ENCODE data around the gene RUNX2. TPM values are rescaled to one million over a fixed set of nuclear protein-coding genes. Genes with fewer than 3 reads are reported as not detected.

RUNX2 gene
- total RNA-seq, 3 donors from 2014 or later = 2.7 to 7.3 (median 7.2) TPM

GRCh38 chr6:45527210-45527609 is 199.1 kb downstream of the RUNX2 start:
- H3K9me3 ChIP-seq = no peaks in the 10 kb centered on the region
- no peak overlapping the region for H3K4me3 ChIP-seq
- DNase-seq (ENCODE audit: low spot score in 2 of 2) = no peak
- no peaks in the 10 kb centered on the region for H3K4me1 ChIP-seq
- TF ChIP-seq CTCF (IDR thresholded peaks at IDR 0.05) (no peak), POLR2A (IDR thresholded peaks at IDR 0.05) (no peak), POLR2AphosphoS5 (IDR thresholded peaks at IDR 0.05) (no peak)
- no peaks in the 10 kb centered on the region for H3K27me3 ChIP-seq
- H3K36me3 ChIP-seq = no peaks in the 10 kb centered on the region
- intact Hi-C loops (cut with DNase I; ENCODE audit: low total_unique reads) = no loop called here
- H3K27ac ChIP-seq = no peak overlapping the region

GRCh38 chr6:45531999-45532595 is 204.0 kb downstream of the RUNX2 start:
- no peaks in the 10 kb centered on the region for H3K36me3 ChIP-seq
- H3K27ac ChIP-seq = peak overlapping the region; percentile 50 to 68
- peak overlapping the region in 1 of 3 donors; percentile 57 for H3K4me3 ChIP-seq
- TF ChIP-seq CTCF (IDR thresholded peaks at IDR 0.05) (no peak), POLR2AphosphoS5 (IDR thresholded peaks at IDR 0.05) (no peak), POLR2A (IDR thresholded peaks at IDR 0.05) (no peak)
- DNase-seq (ENCODE audit: low spot score in 2 of 2) = no peak
- H3K27me3 ChIP-seq = no peaks in the 10 kb centered on the region
- no peaks in the 10 kb centered on the region for H3K4me1 ChIP-seq
- intact Hi-C loops (cut with DNase I; ENCODE audit: low total_unique reads) = no loop called here
- no peaks in the 10 kb centered on the region for H3K9me3 ChIP-seq

DNA sequence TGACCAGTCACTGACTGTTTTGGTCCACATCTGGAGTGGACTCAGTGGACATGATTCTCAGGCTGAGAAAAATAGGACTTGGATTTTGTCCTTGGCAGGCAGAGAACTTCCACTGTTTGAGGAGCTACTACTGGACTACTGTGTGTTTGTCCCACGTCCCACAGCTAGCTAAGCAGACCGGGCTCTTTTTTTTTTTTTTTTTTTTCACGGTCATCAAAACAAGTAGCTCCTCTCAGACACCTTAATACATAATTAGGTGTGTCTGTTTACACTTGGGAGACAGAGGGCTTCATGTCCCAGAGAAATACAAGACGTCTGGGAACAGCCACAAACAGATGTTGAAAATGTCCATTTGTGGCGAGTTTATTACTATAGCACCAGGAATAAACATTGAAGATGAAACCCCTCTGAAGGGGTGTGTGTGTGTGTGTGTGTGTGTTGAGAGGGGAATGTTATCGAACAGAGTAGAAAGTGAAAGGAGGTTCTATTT is 204.6 kb downstream of the RUNX2 start:
- intact Hi-C loops (cut with DNase I; ENCODE audit: low total_unique reads) = no loop called here
- Histone ChIP-seq H3K9me3 (no peaks in the 10 kb centered on the region), H3K36me3 (no peaks in the 10 kb centered on the region), H3K4me1 (no peaks in the 10 kb centered on the region), H3K27me3 (no peaks in the 10 kb centered on the region), H3K27ac (peak overlapping the region; percentile 50 to 68), H3K4me3 (peak overlapping the region; percentile 22 to 57 (median 35))
- DNase-seq (ENCODE audit: low spot score in 2 of 2) = no peak
- TF ChIP-seq POLR2AphosphoS5 (IDR thresholded peaks at IDR 0.05) (no peak), POLR2A (IDR thresholded peaks at IDR 0.05) (no peak), CTCF (IDR thresholded peaks at IDR 0.05) (no peak)

- H3K36me3 ChIP-seq = no peaks in the 10 kb centered on the region
- H3K4me1 ChIP-seq = no peaks in the 10 kb centered on the region
- H3K9me3 ChIP-seq = no peaks in the 10 kb centered on the region
- intact Hi-C loops (cut with DNase I; ENCODE audit: low total_unique reads) = no loop called here
- H3K27ac ChIP-seq = peak overlapping the region; percentile 50 to 68
- no peak for TF ChIP-seq POLR2AphosphoS5 (IDR thresholded peaks at IDR 0.05)
- no peak for TF ChIP-seq CTCF (IDR thresholded peaks at IDR 0.05)
- no peak for TF ChIP-seq POLR2A (IDR thresholded peaks at IDR 0.05)
- peak overlapping the region; percentile 22 to 57 (median 35) for H3K4me3 ChIP-seq
- DNase-seq (ENCODE audit: low spot score in 2 of 2) = no peak
- no peaks in the 10 kb centered on the region for H3K27me3 ChIP-seq
Measured at GRCh38 chr6:45533386-45533785, 205.3 kb downstream of the RUNX2 start.

GRCh38 chr6:45535933-45536332 is 207.8 kb downstream of the RUNX2 start:
- no peak for DNase-seq (ENCODE audit: low spot score in 2 of 2)
- H3K4me3 ChIP-seq = no peak overlapping the region
- TF ChIP-seq POLR2AphosphoS5 (IDR thresholded peaks at IDR 0.05) (no peak), CTCF (IDR thresholded peaks at IDR 0.05) (no peak), POLR2A (IDR thresholded peaks at IDR 0.05) (no peak)

More at GRCh38 chr6:45535933-45536332, 207.8 kb downstream of the RUNX2 start:
- no peaks in the 10 kb centered on the region for H3K27me3 ChIP-seq
- H3K4me1 ChIP-seq = no peaks in the 10 kb centered on the region
- H3K36me3 ChIP-seq = no peaks in the 10 kb centered on the region
- no peaks in the 10 kb centered on the region for H3K9me3 ChIP-seq
- intact Hi-C loops (cut with DNase I; ENCODE audit: low total_unique reads) = no loop called here
- no peak overlapping the region for H3K27ac ChIP-seq

Measured in breast epithelium (tissue), 4 donors.